ENCODE results near the gene SHROOM2.

The SHROOM2 gene

GRCh38 chrX:9890681-9891091 is 104.5 kb downstream of the SHROOM2 start:
- TF ChIP-seq ELF4 (IDR thresholded peaks at IDR 0.05), result no peak
- TF ChIP-seq PKNOX1 (IDR thresholded peaks at IDR 0.05), result no peak
- TF ChIP-seq ZNF384 (IDR thresholded peaks at IDR 0.05), result no peak
- no peak for TF ChIP-seq CTBP1 (IDR thresholded peaks at IDR 0.05; ENCODE audit: borderline replicate concordance)
- TF ChIP-seq SP1 (IDR thresholded peaks at IDR 0.05), result no peak
- TF ChIP-seq LEF1 (IDR thresholded peaks at IDR 0.05; ENCODE audit: borderline replicate concordance), result no peak
- TF ChIP-seq TARDBP (IDR thresholded peaks at IDR 0.05), result no peak
- no peak for TF ChIP-seq FOXA1 (IDR thresholded peaks at IDR 0.05)
- TF ChIP-seq BHLHE40 (IDR thresholded peaks at IDR 0.05; ENCODE audit: borderline replicate concordance), result no peak
- no peak for TF ChIP-seq FOXM1 (IDR thresholded peaks at IDR 0.05; ENCODE audit: borderline replicate concordance)
- no peak for TF ChIP-seq ARNT (IDR thresholded peaks at IDR 0.05)
- POLR2A ChIA-PET, result no interaction called here
- CTCF ChIA-PET, result no interaction called here
- DNase-seq (ENCODE audit: extremely low spot score), result no peak

- CTCF ChIA-PET, result no interaction called here
- no peak for TF ChIP-seq HDGF (IDR thresholded peaks at IDR 0.05; ENCODE audit: borderline replicate concordance)
- no peak for TF ChIP-seq TARDBP (IDR thresholded peaks at IDR 0.05)
- no peak for TF ChIP-seq FOXM1 (IDR thresholded peaks at IDR 0.05; ENCODE audit: borderline replicate concordance)
- no peak for TF ChIP-seq SUZ12 (IDR thresholded peaks at IDR 0.05)
- no peak for TF ChIP-seq SP1 (IDR thresholded peaks at IDR 0.05)
- TF ChIP-seq PKNOX1 (IDR thresholded peaks at IDR 0.05), result no peak
- TF ChIP-seq L3MBTL2 (conservative IDR thresholded peaks at IDR 0.05), result no peak
- no peak for TF ChIP-seq NFRKB (IDR thresholded peaks at IDR 0.05)
- TF ChIP-seq CTBP1 (IDR thresholded peaks at IDR 0.05; ENCODE audit: borderline replicate concordance), result no peak
- TF ChIP-seq BHLHE40 (IDR thresholded peaks at IDR 0.05; ENCODE audit: borderline replicate concordance), result no peak
- TF ChIP-seq FOXK2 (IDR thresholded peaks at IDR 0.05), result no peak
- no peak for TF ChIP-seq ZNF384 (IDR thresholded peaks at IDR 0.05)
- TF ChIP-seq ELF4 (IDR thresholded peaks at IDR 0.05), result no peak
- TF ChIP-seq LEF1 (IDR thresholded peaks at IDR 0.05; ENCODE audit: borderline replicate concordance), result no peak
- POLR2A ChIA-PET, result no interaction called here
- DNase-seq (ENCODE audit: extremely low spot score), result no peak
Observed at GRCh38 chrX:9895225-9895912, 109.1 kb downstream of the SHROOM2 start.

- ChIA-PET POLR2A (no interaction called here), CTCF (no interaction called here)
- TF ChIP-seq ELF4 (IDR thresholded peaks at IDR 0.05) (no peak), BHLHE40 (IDR thresholded peaks at IDR 0.05; ENCODE audit: borderline replicate concordance) (no peak), CTBP1 (IDR thresholded peaks at IDR 0.05; ENCODE audit: borderline replicate concordance) (no peak), LEF1 (IDR thresholded peaks at IDR 0.05; ENCODE audit: borderline replicate concordance) (no peak), ARNT (IDR thresholded peaks at IDR 0.05) (no peak), HDGF (IDR thresholded peaks at IDR 0.05; ENCODE audit: borderline replicate concordance) (no peak), PKNOX1 (IDR thresholded peaks at IDR 0.05) (no peak), TARDBP (IDR thresholded peaks at IDR 0.05) (no peak)
- no peak for DNase-seq (ENCODE audit: extremely low spot score)
Observed at GRCh38 chrX:9897761-9898161, 111.5 kb downstream of the SHROOM2 start.

- ChIA-PET CTCF (interaction anchor here (0.6 kb wide), 1 partner anchor 147 kb away, joined by 5 read pairs; no protein-coding TSS in a partner anchor), POLR2A (no interaction called here)
- TF ChIP-seq L3MBTL2 (conservative IDR thresholded peaks at IDR 0.05) (no peak), LEF1 (IDR thresholded peaks at IDR 0.05; ENCODE audit: borderline replicate concordance) (no peak), FOXA1 (IDR thresholded peaks at IDR 0.05) (no peak), HDGF (IDR thresholded peaks at IDR 0.05; ENCODE audit: borderline replicate concordance) (no peak)
- no peak for DNase-seq (ENCODE audit: extremely low spot score)
Observed at GRCh38 chrX:9899640-9900111, 113.4 kb downstream of the SHROOM2 start.

- ChIA-PET POLR2A (no interaction called here), CTCF (interaction anchor here (0.6 kb wide), 1 partner anchor 21 kb away, joined by 4 read pairs; no protein-coding TSS in a partner anchor)
- no peak for DNase-seq (ENCODE audit: extremely low spot score)
- TF ChIP-seq BHLHE40 (IDR thresholded peaks at IDR 0.05; ENCODE audit: borderline replicate concordance) (no peak), ZNF384 (IDR thresholded peaks at IDR 0.05) (no peak), NFRKB (IDR thresholded peaks at IDR 0.05) (no peak), HDGF (IDR thresholded peaks at IDR 0.05; ENCODE audit: borderline replicate concordance) (no peak), SP1 (IDR thresholded peaks at IDR 0.05) (no peak), FOXM1 (IDR thresholded peaks at IDR 0.05; ENCODE audit: borderline replicate concordance) (no peak), PKNOX1 (IDR thresholded peaks at IDR 0.05) (no peak), LEF1 (IDR thresholded peaks at IDR 0.05; ENCODE audit: borderline replicate concordance) (no peak), L3MBTL2 (conservative IDR thresholded peaks at IDR 0.05) (no peak), FOXK2 (IDR thresholded peaks at IDR 0.05) (no peak), ARNT (IDR thresholded peaks at IDR 0.05) (no peak)
Observed at GRCh38 chrX:9902656-9903055, 116.4 kb downstream of the SHROOM2 start.

- DNase-seq (ENCODE audit: extremely low spot score), result no peak
- TF ChIP-seq FOXA1 (IDR thresholded peaks at IDR 0.05) (no peak), SUZ12 (IDR thresholded peaks at IDR 0.05) (no peak), BHLHE40 (IDR thresholded peaks at IDR 0.05; ENCODE audit: borderline replicate concordance) (no peak), TARDBP (IDR thresholded peaks at IDR 0.05) (no peak), LEF1 (IDR thresholded peaks at IDR 0.05; ENCODE audit: borderline replicate concordance) (no peak)
- CTCF ChIA-PET, result interaction anchor here (0.6 kb wide), 1 partner anchor 21 kb away, joined by 4 read pairs; no protein-coding TSS in a partner anchor
- POLR2A ChIA-PET, result no interaction called here
Observed at GRCh38 chrX:9903146-9903545, 116.9 kb downstream of the SHROOM2 start.
